HCT116 (cell line): Measurements from ENCODE around the gene GPR31. TPM values are rescaled to one million over a fixed set of nuclear protein-coding genes. Genes with fewer than 3 reads are reported as not detected.

Experiments used
- ATAC-seq: fragments of 200-7000 bp; cut with Tn5 transposase; 2 replicates; pipeline ENCODE4 v1.9.1; 2020; ENCODE audit warnings: mild to moderate bottlenecking, moderate library complexity
- BruUV-seq: library from RNA; stranded (reverse); fragments of 400-500 nt; replicated peaks from 2 replicates; lab custom pipeline; 2021; lab: Mats Ljungman, UMichigan
- CTCF ChIA-PET: fragments of 300-600 bp; sonication (Branson Sonifier 250); formaldehyde crosslinking; loops from one replicate; lab custom pipeline; 2021; ENCODE audit warnings: antibody characterized with exemption; lab: Charles Lee
- POLR2A ChIA-PET: fragments of 300-600, 350-600 bp; sonication (Branson Sonifier 250); formaldehyde crosslinking; loops from one replicate; lab custom pipeline; 2021; ENCODE audit warnings: antibody characterized with exemption; lab: Charles Lee
- RAD21 ChIA-PET, 2 experiments: fragments of 300-600 bp; sonication (Branson Sonifier 250); formaldehyde crosslinking; loops; one replicate each; lab custom pipeline; 2023; ENCODE audit warnings: low total read pairs in 2 of 2; ENCODE audit not compliant: uncharacterized antibody in 2 of 2, unreplicated experiment in 2 of 2, low non-redundant PET in 1 of 2; lab: Charles Lee
- DNase-seq: peaks from one replicate; pipeline ENCODE4 v3.0.0-alpha.2; 2010; ENCODE audit warnings: low read depth, low spot score
- H2AFZ ChIP-seq: fragments of 200-600 bp; shearing (Covaris generic), sonication (generic); 2 replicates; pipeline ENCODE4 v1.6.1; 2017; ENCODE audit warnings: low read depth, mixed run types, mixed read lengths, antibody characterized with exemption, low read length; ENCODE audit not compliant: poor library complexity, severe bottlenecking
- H3K27ac ChIP-seq: 2 replicates; pipeline ENCODE4 v1.5.1; 2012; ENCODE audit warnings: low read depth, low read length
- H3K27me3 ChIP-seq: fragments of 200-600 bp; sonication (generic); 2 replicates; pipeline ENCODE4 v1.6.1; 2016; ENCODE audit warnings: mixed run types, low read length, mixed read lengths; ENCODE audit not compliant: insufficient read depth
- H3K36me3 ChIP-seq, 2 experiments: fragments of 200-500 bp in 1 of 2; fragments of 200-600 bp in 1 of 2; sonication (Bioruptor generic) in 1 of 2; sonication (generic) in 1 of 2; 2 replicates each; pipeline versions ENCODE4 v1.5.1 to v1.6.1; 2014 to 2016; ENCODE audit warnings: low read length in 2 of 2, inconsistent platforms in 1 of 2, mixed read lengths in 1 of 2, mixed run types in 1 of 2; ENCODE audit not compliant: insufficient read depth in 2 of 2, control insufficient read depth in 1 of 2
- H3K4me1 ChIP-seq, 2 experiments: fragments of 200-600 bp in 1 of 2; sonication (generic) in 1 of 2; 2 replicates each; pipeline versions ENCODE4 v1.5.1 to v1.6.1; 2012 to 2017; ENCODE audit warnings: low read length in 2 of 2, inconsistent platforms in 1 of 2, mild to moderate bottlenecking in 1 of 2, mixed read lengths in 1 of 2, mixed run types in 1 of 2, moderate library complexity in 1 of 2; ENCODE audit not compliant: insufficient read depth in 2 of 2, control insufficient read depth in 1 of 2
- H3K4me2 ChIP-seq: fragments of 200-600 bp; sonication (generic); 2 replicates; pipeline ENCODE4 v1.6.1; 2017; ENCODE audit warnings: mixed run types, low read length, mixed read lengths
- H3K4me3 ChIP-seq, 2 experiments: fragments of 200-600 bp in 1 of 2; sonication (generic) in 1 of 2; replicated peaks in 1 of 2; 2 replicates each; pipeline ENCODE4 v1.5.1; 2011 to 2016; ENCODE audit warnings: low read length in 2 of 2, control low read depth in 1 of 2, low read depth in 1 of 2, mild to moderate bottlenecking in 1 of 2, mixed read lengths in 1 of 2, mixed run types in 1 of 2
- H3K79me2 ChIP-seq: fragments of 200-600 bp; sonication (generic); 2 replicates; pipeline ENCODE4 v1.6.1; 2017; ENCODE audit warnings: mild to moderate bottlenecking, mixed run types, low read length, moderate library complexity, mixed read lengths; ENCODE audit not compliant: insufficient read depth
- H3K9ac ChIP-seq: fragments of 200-600 bp; sonication (generic); 2 replicates; pipeline ENCODE4 v1.6.1; 2016; ENCODE audit warnings: low read length, mixed read lengths
- H3K9me2 ChIP-seq: fragments of 200-600 bp; sonication (generic), shearing (Covaris generic); 2 replicates; pipeline ENCODE4 v1.6.1; 2017; ENCODE audit warnings: mixed run types, mild to moderate bottlenecking, moderate library complexity; ENCODE audit not compliant: insufficient read depth
- H3K9me3 ChIP-seq, 2 experiments: fragments of 200-500 bp in 1 of 2; fragments of 200-600 bp in 1 of 2; sonication (Bioruptor generic) in 1 of 2; sonication (generic) in 1 of 2; 2 replicates each; pipeline ENCODE4 v1.6.1; 2014 to 2017; ENCODE audit warnings: low read length in 2 of 2, mixed read lengths in 2 of 2, inconsistent platforms in 1 of 2, low read depth in 1 of 2, mild to moderate bottlenecking in 1 of 2, mixed run types in 1 of 2, moderate library complexity in 1 of 2; ENCODE audit not compliant: control insufficient read depth in 1 of 2, insufficient read depth in 1 of 2
- H4K20me1 ChIP-seq: fragments of 200-600 bp; sonication (generic), shearing (Covaris generic); 2 replicates; pipeline ENCODE4 v1.6.1; 2017; ENCODE audit warnings: mixed run types, mild to moderate bottlenecking, moderate library complexity; ENCODE audit not compliant: insufficient read depth
- CBX3 ChIP-seq: IDR thresholded peaks from 2 replicates; pipeline ENCODE4 v1.6.1; 2012; ENCODE audit warnings: low read depth
- EGR1 ChIP-seq: IDR thresholded peaks from 2 replicates; pipeline ENCODE4 v1.6.1; 2012; ENCODE audit warnings: low read depth
- ELF1 ChIP-seq: IDR thresholded peaks from 2 replicates; pipeline ENCODE4 v1.6.1; 2012; ENCODE audit warnings: low read depth, borderline replicate concordance
- EZH2 ChIP-seq: fragments of 200-600 bp; sonication (generic); IDR thresholded peaks from 2 replicates; pipeline ENCODE4 v1.6.1; 2017; ENCODE audit warnings: antibody characterized with exemption, mixed run types
- EZH2phosphoT487 ChIP-seq: fragments of 200-600 bp; IDR thresholded peaks from 2 replicates; pipeline ENCODE4 v1.6.1; 2018; ENCODE audit warnings: antibody characterized with exemption, borderline replicate concordance
- FOSL1 ChIP-seq: IDR thresholded peaks from 2 replicates; pipeline ENCODE4 v1.6.1; 2012; ENCODE audit warnings: low read depth
- MAX ChIP-seq: IDR thresholded peaks from 2 replicates; pipeline ENCODE4 v1.6.1; 2012
- RAD21 ChIP-seq: IDR thresholded peaks from 2 replicates; pipeline ENCODE4 v1.6.1; 2012; ENCODE audit warnings: low read depth, mild to moderate bottlenecking
- SIN3A ChIP-seq: IDR thresholded peaks from 2 replicates; pipeline ENCODE4 v1.6.1; 2012; ENCODE audit warnings: low read depth
- YY1 ChIP-seq: IDR thresholded peaks from 2 replicates; pipeline ENCODE4 v1.6.1; 2011; ENCODE audit warnings: low read length, low read depth, moderate library complexity, mild to moderate bottlenecking; ENCODE audit not compliant: insufficient replicate concordance; ENCODE audit errors: extremely low read depth
- ZBTB33 ChIP-seq: IDR thresholded peaks from 2 replicates; pipeline ENCODE4 v1.6.1; 2011; ENCODE audit warnings: mild to moderate bottlenecking, low read length, moderate library complexity; ENCODE audit not compliant: insufficient replicate concordance; ENCODE audit errors: extremely low read depth
- ZFX ChIP-seq: fragments of 450-650 bp; IDR thresholded peaks from 2 replicates; pipeline ENCODE4 v1.6.1; 2017
- ZNF274 ChIP-seq: fragments of 200-500 bp; sonication (Bioruptor generic); IDR thresholded peaks from 2 replicates; pipeline ENCODE4 v1.6.1; 2014; ENCODE audit warnings: mild to moderate bottlenecking, low read depth, low read length, inconsistent platforms
- intact Hi-C: fragments of 100-400 bp; cut with micrococcal nuclease; formaldehyde crosslinking; loops from 2 replicates; pipeline ENCODE4 v1.10.0; 2022
- total RNA-seq: library from RNA; stranded (reverse); gene quantifications from one replicate; pipeline ENCODE4 v1.2.1, GENCODE V29; 2021; ENCODE audit not compliant: unreplicated experiment

The GPR31 gene
- total RNA-seq, 1 experiment from 2014 or later = not detected

GRCh38 chr6:167118006-167118405, 39.8 kb downstream of the GPR31 start:
- RAD21 ChIA-PET = no interaction called here
- TF ChIP-seq CBX3 (no peak), ZBTB33 (no peak), RAD21 (no peak), ZNF274 (no peak), EZH2phosphoT487 (no peak), SIN3A (no peak), EZH2 (no peak), FOSL1 (no peak)
- TF ChIP-seq, all 23 proteins: peak for 0
- no peak overlapping the region for H2AFZ ChIP-seq
- H3K4me1 ChIP-seq = no peaks in the 10 kb centered on the region
- no peak overlapping the region for H3K4me2 ChIP-seq
- intact Hi-C loops = no loop called here
- ChIA-PET CTCF (no interaction called here), POLR2A (no interaction called here)
- H4K20me1 ChIP-seq = no peaks in the 10 kb centered on the region
- peaks cover 15% of the 10 kb centered on the region; the same call in 1 of the 2 replicates for H3K27me3 ChIP-seq
- H3K79me2 ChIP-seq = no peaks in the 10 kb centered on the region
- ATAC-seq (no peak), DNase-seq (no peak)
- no peak overlapping the region for H3K4me3 ChIP-seq
- H3K9me2 ChIP-seq = no peaks in the 10 kb centered on the region
- H3K36me3 ChIP-seq = no peaks in the 10 kb centered on the region
- no TSS peak for BruUV-seq
- H3K9me3 ChIP-seq = no peaks in the 10 kb centered on the region
- H3K9ac ChIP-seq = no peak overlapping the region
- no peak overlapping the region for H3K27ac ChIP-seq

GRCh38 chr6:167116838-167117228, 40.9 kb downstream of the GPR31 start:
- DNase-seq (no peak), ATAC-seq (no peak)
- ChIA-PET CTCF (no interaction called here), POLR2A (no interaction called here), RAD21 (no interaction called here)
- H2AFZ ChIP-seq = no peak overlapping the region
- H4K20me1 ChIP-seq = no peaks in the 10 kb centered on the region
- TF ChIP-seq YY1 = no peak
- TF ChIP-seq CBX3 = no peak
- no peak for TF ChIP-seq ZFX
- TF ChIP-seq EZH2phosphoT487 = no peak
- TF ChIP-seq SIN3A = no peak
- no peak for TF ChIP-seq ELF1
- no peak for TF ChIP-seq EGR1
- TF ChIP-seq FOSL1 = no peak
- TF ChIP-seq ZNF274 = no peak
- TF ChIP-seq MAX = no peak
- H3K4me3 ChIP-seq = no peak overlapping the region
- H3K27ac ChIP-seq = no peak overlapping the region
- H3K27me3 ChIP-seq = peaks cover 6% of the 10 kb centered on the region; the same call in 1 of the 2 replicates
- no peaks in the 10 kb centered on the region for H3K4me1 ChIP-seq
- no peaks in the 10 kb centered on the region for H3K9me3 ChIP-seq
- H3K36me3 ChIP-seq = no peaks in the 10 kb centered on the region
- no peak overlapping the region for H3K9ac ChIP-seq
- no peak overlapping the region for H3K4me2 ChIP-seq
- intact Hi-C loops = no loop called here
- H3K79me2 ChIP-seq = no peaks in the 10 kb centered on the region
- no peaks in the 10 kb centered on the region for H3K9me2 ChIP-seq
- no TSS peak for BruUV-seq
